ENCODE results near the gene NUDCD3. TPM values are rescaled to one million over a fixed set of nuclear protein-coding genes. Genes with fewer than 3 reads are reported as not detected.
A peak's percentile ranks its signal among the peaks of the same experiment; 100 is the strongest.

NUDCD3 gene
- total and polyA plus RNA-seq, 8 donors: 22.4 to 62.1 (median 35.4) TPM

- Histone ChIP-seq H3K9me3 (no peaks in the 10 kb centered on the region), H3K4me1 (peaks cover 0 to under 1% (median 0%) of the 10 kb centered on the region in 3 donors), H3K27me3 (no peaks in the 10 kb centered on the region), H3K36me3 (no peaks in the 10 kb centered on the region), H3K27ac (no peak overlapping the region), H3K4me3 (no peak overlapping the region)
- no peak for DNase-seq
- TF ChIP-seq CTCF (IDR thresholded peaks at IDR 0.05): no peak
- no peak for ATAC-seq
- no peak for FAIRE-seq
- 64 to 84% methylated on average over 1 of the region's 1 CpG for WGBS, 2 donors
- intact Hi-C loops (cut with DNase I): no loop called here
Measured at GRCh38 chr7:44496385-44496784, 5.9 kb upstream of the NUDCD3 start.

GRCh38 chr7:44494960-44495359, 4.5 kb upstream of the NUDCD3 start:
- no peaks in the 10 kb centered on the region for H3K36me3 ChIP-seq
- WGBS, 2 donors: 70 to 73% methylated on average over 2 of the region's 2 CpGs
- no peaks in the 10 kb centered on the region for H3K9me3 ChIP-seq
- H3K27ac ChIP-seq: no peak overlapping the region
- ATAC-seq: no peak
- H3K4me1 ChIP-seq: peaks cover 0 to 5% (median 0%) of the 10 kb centered on the region in 3 donors
- H3K27me3 ChIP-seq: no peaks in the 10 kb centered on the region
- DNase-seq: no peak
- peak; percentile 92 for FAIRE-seq
- no peak overlapping the region for H3K4me3 ChIP-seq
- intact Hi-C loops (cut with DNase I): no loop called here
- TF ChIP-seq CTCF (IDR thresholded peaks at IDR 0.05): no peak

GRCh38 chr7:44491229-44491628, 771 bp upstream of the NUDCD3 start:
- no peaks in the 10 kb centered on the region for H3K9me3 ChIP-seq
- peaks cover 20 to 30% (median 21%) of the 10 kb centered on the region in 3 donors for H3K4me1 ChIP-seq
- WGBS, 2 donors: 5 to 6% methylated on average over 3 of the region's 3 CpGs
- H3K27ac ChIP-seq: peak overlapping the region; percentile 98 to 99 (median 98)
- no peaks in the 10 kb centered on the region for H3K36me3 ChIP-seq
- intact Hi-C loops (cut with DNase I): no loop called here
- peak overlapping the region; percentile 50 to 95 (median 80) for H3K4me3 ChIP-seq
- no peak for TF ChIP-seq CTCF (IDR thresholded peaks at IDR 0.05)
- no peaks in the 10 kb centered on the region for H3K27me3 ChIP-seq
- no peak for FAIRE-seq
- DNase-seq: no peak
- ATAC-seq: no peak

GRCh38 chr7:44489955-44490350, 505 bp downstream of the NUDCD3 start:
- 0% methylated on average over 19 of the region's 19 CpGs for WGBS, 2 donors
- peak in 3 of 4 donors; percentile 5 to 21 (median 12) for ATAC-seq

More at GRCh38 chr7:44489955-44490350, 505 bp downstream of the NUDCD3 start:
- intact Hi-C loops (cut with DNase I): no loop called here
- Histone ChIP-seq H3K9me3 (no peaks in the 10 kb centered on the region), H3K27me3 (no peaks in the 10 kb centered on the region), H3K27ac (peak overlapping the region; percentile 98 to 99 (median 98)), H3K4me3 (peak overlapping the region; percentile 50 to 95 (median 80)), H3K36me3 (no peaks in the 10 kb centered on the region), H3K4me1 (peaks cover 22 to 40% (median 24%) of the 10 kb centered on the region in 3 donors)
- no peak for TF ChIP-seq CTCF (IDR thresholded peaks at IDR 0.05)
- FAIRE-seq (no peak), DNase-seq (no peak)

Data from pancreas (tissue), 10 donors.